K562 (cell line): ENCODE data around the gene NEU1. TPM values are rescaled to one million over a fixed set of nuclear protein-coding genes. Genes with fewer than 3 reads are reported as not detected.

Experiments used
- ATF2 ChIP-seq: sonication (generic); formaldehyde crosslinking; IDR thresholded peaks from 2 replicates; pipeline ENCODE4 v1.8.1; 2022; ENCODE audit warnings: missing genetic modification reagents
- BRD9 ChIP-seq: fragments of 450-650 bp; IDR thresholded peaks from 2 replicates; pipeline ENCODE4 v1.6.1; 2018; ENCODE audit warnings: low read depth; ENCODE audit not compliant: partially characterized antibody
- CEBPZ ChIP-seq: fragments of 150-350 bp; IDR thresholded peaks from 2 replicates; pipeline ENCODE4 v1.6.1; 2014; ENCODE audit warnings: low read depth, mild to moderate bottlenecking, low read length, borderline replicate concordance
- CREBBP ChIP-seq: IDR thresholded peaks from one replicate; pipeline ENCODE4 v1.6.1; 2012; ENCODE audit warnings: low read depth, mild to moderate bottlenecking, control low read depth, inconsistent platforms, low read length
- EP300 ChIP-seq: IDR thresholded peaks from 2 replicates; pipeline ENCODE4 v1.6.1; 2012; ENCODE audit warnings: low read length, improper control_type of control experiment
- ETV6 ChIP-seq, 3 experiments: fragments of 150-350 bp in 1 of 3; sonication (generic) in 1 of 3; formaldehyde crosslinking in 1 of 3; IDR thresholded peaks; 2 replicates each; pipeline versions ENCODE4 v1.6.1 to v1.8.0; 2014 to 2022; ENCODE audit warnings: borderline replicate concordance in 2 of 3, low read depth in 2 of 3, antibody characterized with exemption in 1 of 3, low read length in 1 of 3, mild to moderate bottlenecking in 1 of 3, missing genetic modification reagents in 1 of 3
- HEY1 ChIP-seq: fragments of 250-450 bp; sonication (Bioruptor Pico); IDR thresholded peaks from 2 replicates; pipeline ENCODE4 v1.5.0; 2020; ENCODE audit warnings: mild to moderate bottlenecking, moderate library complexity, borderline replicate concordance
- NELFE ChIP-seq: IDR thresholded peaks from 2 replicates; pipeline ENCODE4 v1.6.1; 2011; ENCODE audit warnings: mild to moderate bottlenecking; ENCODE audit not compliant: insufficient read depth, insufficient read length
- POLR3A ChIP-seq: IDR thresholded peaks from 2 replicates; pipeline ENCODE4 v1.6.1; 2011; ENCODE audit warnings: borderline replicate concordance, mild to moderate bottlenecking, moderate library complexity; ENCODE audit not compliant: insufficient read length, insufficient read depth; ENCODE audit errors: extremely low read depth
- PREB ChIP-seq: sonication (generic); formaldehyde crosslinking; IDR thresholded peaks from 2 replicates; pipeline ENCODE4 v1.8.1; 2023; ENCODE audit warnings: mild to moderate bottlenecking, missing genetic modification reagents
- RAD51 ChIP-seq: fragments of 450-650 bp; IDR thresholded peaks from 2 replicates; pipeline ENCODE4 v1.7.1; 2016; ENCODE audit warnings: low read depth, mild to moderate bottlenecking, borderline replicate concordance
- SMAD4 ChIP-seq: fragments of 250-450 bp; sonication (Bioruptor Pico); conservative IDR thresholded peaks from 2 replicates; pipeline ENCODE4 v1.8.0; 2021; ENCODE audit warnings: inconsistent platforms, mild to moderate bottlenecking, moderate library complexity
- SNIP1 ChIP-seq: fragments of 450-650 bp; IDR thresholded peaks from 2 replicates; pipeline ENCODE4 v1.7.1; 2017; ENCODE audit warnings: low read depth, mild to moderate bottlenecking
- TBL1XR1 ChIP-seq, 2 experiments: IDR thresholded peaks; 2 replicates each; pipeline ENCODE4 v1.6.1; 2012; ENCODE audit warnings: improper control_type of control experiment in 2 of 2, low read length in 2 of 2, mild to moderate bottlenecking in 1 of 2
- ZNF507 ChIP-seq: conservative IDR thresholded peaks from 2 replicates; pipeline ENCODE4 v1.6.1; 2017; ENCODE audit warnings: missing genetic modification characterization, missing compliant biosample characterization
- ZNF518B ChIP-seq: fragments of 250-450 bp; sonication (Bioruptor Pico); IDR thresholded peaks from 2 replicates; pipeline ENCODE4 v1.5.0; 2021; ENCODE audit warnings: mild to moderate bottlenecking, moderate library complexity
- ZNF583 ChIP-seq: fragments of 250-450 bp; sonication (Bioruptor Pico); IDR thresholded peaks from 2 replicates; pipeline ENCODE4 v1.4.0; 2020
- polyA plus RNA-seq, 8 experiments: library from polyadenylated mRNA; depleted of rRNA in 4 of 8; stranded (reverse) in 5 of 8; unstranded in 3 of 8; fragments of >200 nt; fragmentation: Nextera tagmentation in 2 of 8; fragmentation: Illumina TruSeq in 1 of 8; extraction: Ambion mirVana in 2 of 8; extraction: Trizol in 1 of 8; gene quantifications; 2 replicates each; pipeline versions ENCODE4 v1.2.1 to v1.2.3, GENCODE V29; 2011 to 2014; ENCODE audit warnings: inconsistent platforms in 1 of 8, missing spikeins in 1 of 8
- total RNA-seq, 7 experiments: library from RNA; depleted of rRNA in 6 of 7; stranded (reverse); fragments of >200 nt in 6 of 7; fragmentation: Illumina TruSeq in 2 of 7; extraction: Trizol in 2 of 7; gene quantifications; 2 replicates each; pipeline versions ENCODE4 v1.2.1 to v1.2.3, GENCODE V29; 2011 to 2021; ENCODE audit warnings: low replicate concordance in 1 of 7

Gene NEU1
- total and polyA plus RNA-seq, 9 of the 15 experiments (the other 6 are each of a cell fraction or from before 2014, with no cell fraction given), result 14.8 to 67.8 (median 51.0) TPM

GRCh38 chr6:31837369-31838113, 25.1 kb downstream of the NEU1 start (continued):
- no peak for TF ChIP-seq EP300
- TF ChIP-seq TBL1XR1 (IDR thresholded peaks at IDR 0.05; ENCODE audit: low read length in 2 of 2), result peak in 1 of 2 experiments; percentile 4; a peak in 1 of 4 replicates
- 0 out of 2 replicates have a peak, but pooled peaks have one; percentile 25 for TF ChIP-seq PREB (CRISPR knock-in tag)
- TF ChIP-seq HEY1 (CRISPR knock-in tag), result no peak
- TF ChIP-seq SNIP1, result no peak
- no peak for TF ChIP-seq ETV6 (IDR thresholded peaks at IDR 0.05; ENCODE audit: borderline replicate concordance in 1 of 2, low read depth in 2 of 2, low read length in 1 of 2)
- TF ChIP-seq ETV6 (CRISPR knock-in tag; IDR thresholded peaks at IDR 0.05; ENCODE audit: borderline replicate concordance), result peak; percentile 39; the same call in 1 of the 2 replicates
- TF ChIP-seq NELFE, result no peak
- no peak for TF ChIP-seq ATF2 (CRISPR knock-in tag)
- no peak; the same call in 1 of the 2 replicates for TF ChIP-seq ZNF583 (CRISPR knock-in tag)
- TF ChIP-seq POLR3A, result no peak
- TF ChIP-seq CEBPZ, result no peak
- TF ChIP-seq RAD51, result no peak
- TF ChIP-seq SMAD4 (CRISPR knock-in tag), result 0 out of 2 replicates have a peak, but pooled peaks have one; percentile 17
- TF ChIP-seq BRD9, result no peak
- TF ChIP-seq ZNF518B (CRISPR knock-in tag), result no peak
- TF ChIP-seq CREBBP, result no peak
- TF ChIP-seq ZNF507, result no peak
